ENCODE results near the gene DNAH17. TPM values are rescaled to one million over a fixed set of nuclear protein-coding genes. Genes with fewer than 3 reads are reported as not detected.

DNAH17 gene
- total RNA-seq, 1 experiment from 2014 or later = 0.18 TPM

DNA sequence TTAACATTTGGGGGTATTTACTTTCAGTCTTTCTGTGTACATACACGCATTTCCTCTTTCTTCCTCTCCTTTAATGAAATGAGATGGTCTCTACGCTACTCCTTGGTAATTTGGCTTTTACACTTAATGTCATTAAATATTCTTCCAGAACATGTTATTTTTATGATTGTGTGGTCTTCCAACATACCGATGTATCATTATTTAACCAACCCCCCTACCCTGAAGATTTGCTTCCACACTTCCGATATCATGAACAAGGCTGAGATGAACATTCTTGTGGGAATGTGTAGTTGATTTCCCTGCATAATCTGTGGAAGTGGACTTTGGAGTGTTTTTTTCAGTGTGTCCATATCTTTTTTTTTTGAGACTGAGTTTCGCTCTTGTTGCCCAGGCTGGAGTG is 201.0 kb downstream of the DNAH17 start:
- H3K27ac ChIP-seq (ENCODE audit: low read length) = no peak overlapping the region; the same call in 1 of the 2 replicates
- intact Hi-C loops (cut with micrococcal nuclease; ENCODE audit: unreplicated experiment) = no loop called here

DNA sequence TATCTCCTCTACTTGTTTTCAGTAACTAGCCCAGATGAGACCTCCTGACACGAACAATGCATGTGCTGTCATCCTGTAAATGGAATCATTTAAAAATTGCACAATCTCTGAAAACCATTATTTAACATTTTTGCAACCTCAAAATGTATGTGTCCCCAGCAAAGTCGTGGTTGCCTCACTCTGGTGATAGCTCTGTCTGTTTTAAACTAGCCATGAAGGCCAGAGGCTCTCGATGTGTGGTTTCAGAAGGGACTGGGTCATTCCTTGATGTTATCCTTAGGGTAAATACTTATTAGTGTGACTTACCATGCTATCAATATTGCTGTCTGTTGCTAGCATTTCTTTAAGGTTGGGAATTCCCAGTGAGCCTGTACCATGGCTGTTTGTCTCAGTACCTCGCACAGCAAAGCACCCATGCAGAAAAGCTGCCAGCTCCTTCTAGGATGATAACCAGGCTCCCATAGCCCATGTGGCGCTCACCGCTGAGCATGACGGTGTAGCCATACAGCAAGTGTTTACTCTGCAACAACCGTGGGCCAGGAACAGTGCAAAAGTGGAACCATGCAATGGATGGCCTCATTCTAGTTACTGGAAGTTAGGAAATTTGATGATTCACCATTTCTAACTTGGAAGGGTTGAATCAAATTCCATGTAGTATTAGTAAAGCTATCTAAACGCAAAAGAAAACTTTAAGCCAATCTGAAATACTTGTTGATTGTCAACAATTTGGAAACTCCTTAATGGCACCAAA is 201.6 kb downstream of the DNAH17 start:
- no peaks in the 10 kb centered on the region for H3K9me3 ChIP-seq (ENCODE audit: control insufficient read depth, insufficient read depth, low read depth, low read length)
- TF ChIP-seq TCF7L2 (IDR thresholded peaks at IDR 0.05; ENCODE audit: low read depth, low read length) = no peak
- TF ChIP-seq SIN3A (IDR thresholded peaks at IDR 0.05; ENCODE audit: borderline replicate concordance, insufficient read depth, low read depth, low read length) = no peak
- TF ChIP-seq CTCF (IDR thresholded peaks at IDR 0.05) = no peak
- no peak for TF ChIP-seq POLR2AphosphoS5 (IDR thresholded peaks at IDR 0.05; ENCODE audit: low read depth, low read length)
- TF ChIP-seq, protein P1, sequence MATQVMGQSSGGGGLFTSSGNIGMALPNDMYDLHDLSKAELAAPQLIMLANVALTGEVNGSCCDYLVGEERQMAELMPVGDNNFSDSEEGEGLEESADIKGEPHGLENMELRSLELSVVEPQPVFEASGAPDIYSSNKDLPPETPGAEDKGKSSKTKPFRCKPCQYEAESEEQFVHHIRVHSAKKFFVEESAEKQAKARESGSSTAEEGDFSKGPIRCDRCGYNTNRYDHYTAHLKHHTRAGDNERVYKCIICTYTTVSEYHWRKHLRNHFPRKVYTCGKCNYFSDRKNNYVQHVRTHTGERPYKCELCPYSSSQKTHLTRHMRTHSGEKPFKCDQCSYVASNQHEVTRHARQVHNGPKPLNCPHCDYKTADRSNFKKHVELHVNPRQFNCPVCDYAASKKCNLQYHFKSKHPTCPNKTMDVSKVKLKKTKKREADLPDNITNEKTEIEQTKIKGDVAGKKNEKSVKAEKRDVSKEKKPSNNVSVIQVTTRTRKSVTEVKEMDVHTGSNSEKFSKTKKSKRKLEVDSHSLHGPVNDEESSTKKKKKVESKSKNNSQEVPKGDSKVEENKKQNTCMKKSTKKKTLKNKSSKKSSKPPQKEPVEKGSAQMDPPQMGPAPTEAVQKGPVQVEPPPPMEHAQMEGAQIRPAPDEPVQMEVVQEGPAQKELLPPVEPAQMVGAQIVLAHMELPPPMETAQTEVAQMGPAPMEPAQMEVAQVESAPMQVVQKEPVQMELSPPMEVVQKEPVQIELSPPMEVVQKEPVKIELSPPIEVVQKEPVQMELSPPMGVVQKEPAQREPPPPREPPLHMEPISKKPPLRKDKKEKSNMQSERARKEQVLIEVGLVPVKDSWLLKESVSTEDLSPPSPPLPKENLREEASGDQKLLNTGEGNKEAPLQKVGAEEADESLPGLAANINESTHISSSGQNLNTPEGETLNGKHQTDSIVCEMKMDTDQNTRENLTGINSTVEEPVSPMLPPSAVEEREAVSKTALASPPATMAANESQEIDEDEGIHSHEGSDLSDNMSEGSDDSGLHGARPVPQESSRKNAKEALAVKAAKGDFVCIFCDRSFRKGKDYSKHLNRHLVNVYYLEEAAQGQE (IDR thresholded peaks at IDR 0.05; ENCODE audit: insufficient read depth in 1 of 2, low read depth in 2 of 2, low read length in 1 of 2) = no peak
- in situ Hi-C loops (cut with HindIII; ENCODE audit: low pct_unique_long_range_greater_than_20kb, low sequenced_read_pairs) = no loop called here
- H3K27ac ChIP-seq (ENCODE audit: low read length) = peak overlapping the region; percentile 63
- DNase-seq (ENCODE audit: low read depth, low spot score) (no peak), ATAC-seq (peak; percentile 29)
- ChIA-PET POLR2A (interaction anchor here (0.5 kb wide), 1 partner anchor 23 kb away, joined by 3 read pairs; no protein-coding TSS in a partner anchor), CTCF (interaction anchor here (1.4 kb wide), 1 partner anchor 46 kb away, joined by 4 read pairs; no protein-coding TSS in a partner anchor)
- H3K4me1 ChIP-seq (ENCODE audit: control insufficient read depth, insufficient read depth, low read length) = peaks cover 30% of the 10 kb centered on the region
- no TSS peak for BruUV-seq (replicated peaks)
- no peaks in the 10 kb centered on the region for H3K27me3 ChIP-seq (ENCODE audit: control insufficient read depth, insufficient read depth, low read length)
- no peak overlapping the region for H3K4me3 ChIP-seq (ENCODE audit: low read depth in 2 of 2, low read length in 2 of 2)
- intact Hi-C loops (cut with micrococcal nuclease; ENCODE audit: unreplicated experiment) = no loop called here
- H3K36me3 ChIP-seq (ENCODE audit: control insufficient read depth, insufficient read depth, low read length) = peaks cover 3% of the 10 kb centered on the region; the same call in 1 of the 2 replicates

More for the DNA sequence above, 201.0 kb downstream of the DNAH17 start:
- no TSS peak for BruUV-seq (replicated peaks)
- in situ Hi-C loops (cut with HindIII; ENCODE audit: low pct_unique_long_range_greater_than_20kb, low sequenced_read_pairs) = no loop called here
- H3K4me3 ChIP-seq (ENCODE audit: low read depth in 2 of 2, low read length in 2 of 2) = no peak overlapping the region
- no peaks in the 10 kb centered on the region for H3K9me3 ChIP-seq (ENCODE audit: control insufficient read depth, insufficient read depth, low read depth, low read length)
- DNase-seq (ENCODE audit: low read depth, low spot score) (no peak), ATAC-seq (no peak)
- POLR2A ChIA-PET = no interaction called here
- CTCF ChIA-PET = interaction anchor here (1.4 kb wide), 1 partner anchor 46 kb away, joined by 4 read pairs; no protein-coding TSS in a partner anchor
- H3K4me1 ChIP-seq (ENCODE audit: control insufficient read depth, insufficient read depth, low read length) = peaks cover 33% of the 10 kb centered on the region
- no peaks in the 10 kb centered on the region for H3K27me3 ChIP-seq (ENCODE audit: control insufficient read depth, insufficient read depth, low read length)
- TF ChIP-seq CTCF (IDR thresholded peaks at IDR 0.05) (no peak), POLR2AphosphoS5 (IDR thresholded peaks at IDR 0.05; ENCODE audit: low read depth, low read length) (no peak), SIN3A (IDR thresholded peaks at IDR 0.05; ENCODE audit: borderline replicate concordance, insufficient read depth, low read depth, low read length) (no peak), TCF7L2 (IDR thresholded peaks at IDR 0.05; ENCODE audit: low read depth, low read length) (no peak)
- TF ChIP-seq, protein P1 (IDR thresholded peaks at IDR 0.05; ENCODE audit: insufficient read depth in 1 of 2, low read depth in 2 of 2, low read length in 1 of 2) = no peak
- H3K36me3 ChIP-seq (ENCODE audit: control insufficient read depth, insufficient read depth, low read length) = peaks cover 3% of the 10 kb centered on the region; the same call in 1 of the 2 replicates
